ENCODE data around the gene ITIH4. TPM values are rescaled to one million over a fixed set of nuclear protein-coding genes. Genes with fewer than 3 reads are reported as not detected.

ITIH4 gene
- polyA plus RNA-seq, 3 donors: 0.59 to 47.7 TPM; not detected in 1

DNA sequence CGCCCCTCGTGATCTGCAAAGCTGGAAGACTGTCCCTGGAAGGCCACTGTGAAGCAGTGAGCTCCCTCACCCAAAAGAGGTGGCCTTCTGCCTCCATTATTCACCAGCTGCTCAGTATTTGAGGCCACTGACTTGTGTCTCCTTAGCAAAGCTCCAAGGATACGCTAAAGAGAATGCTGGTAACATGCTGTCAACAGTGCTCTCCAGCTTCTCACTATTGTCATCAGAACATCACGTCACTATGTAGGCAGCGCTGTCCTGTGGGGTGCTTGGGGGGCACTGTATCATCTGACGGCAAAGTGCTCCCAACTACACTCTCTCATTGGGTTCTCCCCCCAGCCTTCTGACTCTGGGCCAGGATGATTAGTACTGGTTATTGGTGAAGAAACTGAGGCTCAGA, 14.3 kb downstream of the ITIH4 start:
- H2AFZ ChIP-seq (ENCODE audit: insufficient read depth, low read depth, low read length, poor library complexity, severe bottlenecking): no peak overlapping the region
- no peaks in the 10 kb centered on the region for H3K4me1 Mint-ChIP-seq
- H3K36me3 Mint-ChIP-seq: peaks cover 4 to 11% of the 10 kb centered on the region in 2 donors
- 100% methylated on average over 3 of the region's 6 CpGs for WGBS (ENCODE audit: insufficient coverage)
- no peaks in the 10 kb centered on the region for H3K27me3 ChIP-seq (ENCODE audit: control insufficient read depth in 2 of 2, insufficient read depth in 2 of 2, low read length in 2 of 2)
- no peaks in the 10 kb centered on the region for H3K79me2 ChIP-seq (ENCODE audit: insufficient read depth, low read length)
- no peaks in the 10 kb centered on the region for H4K20me1 ChIP-seq (ENCODE audit: insufficient read depth, low read length)
- H3K9me3 Mint-ChIP-seq: no peaks in the 10 kb centered on the region
- TF ChIP-seq, protein P1, sequence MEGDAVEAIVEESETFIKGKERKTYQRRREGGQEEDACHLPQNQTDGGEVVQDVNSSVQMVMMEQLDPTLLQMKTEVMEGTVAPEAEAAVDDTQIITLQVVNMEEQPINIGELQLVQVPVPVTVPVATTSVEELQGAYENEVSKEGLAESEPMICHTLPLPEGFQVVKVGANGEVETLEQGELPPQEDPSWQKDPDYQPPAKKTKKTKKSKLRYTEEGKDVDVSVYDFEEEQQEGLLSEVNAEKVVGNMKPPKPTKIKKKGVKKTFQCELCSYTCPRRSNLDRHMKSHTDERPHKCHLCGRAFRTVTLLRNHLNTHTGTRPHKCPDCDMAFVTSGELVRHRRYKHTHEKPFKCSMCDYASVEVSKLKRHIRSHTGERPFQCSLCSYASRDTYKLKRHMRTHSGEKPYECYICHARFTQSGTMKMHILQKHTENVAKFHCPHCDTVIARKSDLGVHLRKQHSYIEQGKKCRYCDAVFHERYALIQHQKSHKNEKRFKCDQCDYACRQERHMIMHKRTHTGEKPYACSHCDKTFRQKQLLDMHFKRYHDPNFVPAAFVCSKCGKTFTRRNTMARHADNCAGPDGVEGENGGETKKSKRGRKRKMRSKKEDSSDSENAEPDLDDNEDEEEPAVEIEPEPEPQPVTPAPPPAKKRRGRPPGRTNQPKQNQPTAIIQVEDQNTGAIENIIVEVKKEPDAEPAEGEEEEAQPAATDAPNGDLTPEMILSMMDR (IDR thresholded peaks at IDR 0.05): no peak
- H3K27ac Mint-ChIP-seq: no peak overlapping the region
- intact Hi-C loops (cut with micrococcal nuclease): no loop called here
- no peak overlapping the region for H3K4me3 ChIP-seq (replicated peaks in 1 of 3; ENCODE audit: low read depth in 2 of 3, low read length in 3 of 3)
- H3K4me3 Mint-ChIP-seq: no peak overlapping the region
- H3K9ac ChIP-seq (ENCODE audit: insufficient read depth, low read length, poor library complexity, severe bottlenecking): no peak overlapping the region
- H3K36me3 ChIP-seq (replicated peaks in 1 of 2; ENCODE audit: control insufficient read depth in 1 of 2, insufficient read depth in 2 of 2, low read length in 2 of 2): peaks cover 0 to 9% of the 10 kb centered on the region in 2 donors
- no peaks in the 10 kb centered on the region for H3K4me1 ChIP-seq (ENCODE audit: control insufficient read depth in 1 of 2, insufficient read depth in 2 of 2, low read length in 2 of 2)
- no peak overlapping the region for H3K4me2 ChIP-seq (replicated peaks; ENCODE audit: extremely low read depth, low read length, poor library complexity, severe bottlenecking)
- H3K27ac ChIP-seq (ENCODE audit: low read depth in 1 of 2, low read length in 2 of 2): no peak overlapping the region
- peaks cover 0 to 5% (median 2%) of the 10 kb centered on the region in 3 donors for H3K27me3 Mint-ChIP-seq (ENCODE audit: low read depth in 3 of 3)
- no peaks in the 10 kb centered on the region for H3K9me3 ChIP-seq (replicated peaks in 1 of 2; ENCODE audit: control insufficient read depth in 1 of 2, insufficient read depth in 1 of 2, low read length in 2 of 2)
- DNase-seq: no peak

DNA sequence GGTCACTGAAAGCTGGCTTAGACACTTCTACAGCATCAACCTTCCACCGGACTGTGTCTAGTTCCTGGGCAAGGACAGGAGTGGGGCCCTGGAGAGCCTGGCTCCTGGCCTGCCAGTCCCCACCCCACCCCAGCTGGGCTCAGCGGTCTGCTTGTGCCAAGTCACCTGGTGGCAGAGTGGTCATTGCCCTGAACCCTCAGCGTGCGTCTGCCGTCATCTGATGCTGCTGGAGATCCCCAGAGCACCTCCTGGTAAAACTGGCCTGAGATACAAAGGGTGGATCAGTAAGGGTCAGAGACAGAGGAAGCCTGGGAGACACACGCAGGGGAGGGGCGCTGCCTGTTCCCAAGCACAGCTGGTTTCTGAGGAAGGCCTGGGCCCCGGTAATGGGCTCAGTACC, 16.7 kb downstream of the ITIH4 start:
- TF ChIP-seq, protein P1 (IDR thresholded peaks at IDR 0.05): no peak
- no peak overlapping the region for H3K4me3 Mint-ChIP-seq
- H3K9ac ChIP-seq (ENCODE audit: insufficient read depth, low read length, poor library complexity, severe bottlenecking): no peak overlapping the region
- no peak overlapping the region for H2AFZ ChIP-seq (ENCODE audit: insufficient read depth, low read depth, low read length, poor library complexity, severe bottlenecking)
- H3K4me2 ChIP-seq (replicated peaks; ENCODE audit: extremely low read depth, low read length, poor library complexity, severe bottlenecking): no peak overlapping the region
- peaks cover 0 to 5% (median 2%) of the 10 kb centered on the region in 3 donors for H3K27me3 Mint-ChIP-seq (ENCODE audit: low read depth in 3 of 3)
- no peaks in the 10 kb centered on the region for H3K4me1 ChIP-seq (ENCODE audit: control insufficient read depth in 1 of 2, insufficient read depth in 2 of 2, low read length in 2 of 2)
- no peak overlapping the region for H3K4me3 ChIP-seq (replicated peaks in 1 of 3; ENCODE audit: low read depth in 2 of 3, low read length in 3 of 3)
- DNase-seq: no peak
- no peaks in the 10 kb centered on the region for H3K27me3 ChIP-seq (ENCODE audit: control insufficient read depth in 2 of 2, insufficient read depth in 2 of 2, low read length in 2 of 2)
- H3K36me3 ChIP-seq (replicated peaks in 1 of 2; ENCODE audit: control insufficient read depth in 1 of 2, insufficient read depth in 2 of 2, low read length in 2 of 2): no peaks in the 10 kb centered on the region
- no peak overlapping the region for H3K27ac Mint-ChIP-seq
- H3K9me3 Mint-ChIP-seq: no peaks in the 10 kb centered on the region
- H3K9me3 ChIP-seq (replicated peaks in 1 of 2; ENCODE audit: control insufficient read depth in 1 of 2, insufficient read depth in 1 of 2, low read length in 2 of 2): no peaks in the 10 kb centered on the region
- no peaks in the 10 kb centered on the region for H3K36me3 Mint-ChIP-seq
- intact Hi-C loops (cut with micrococcal nuclease): no loop called here
- H3K27ac ChIP-seq (ENCODE audit: low read depth in 1 of 2, low read length in 2 of 2): no peak overlapping the region
- no peaks in the 10 kb centered on the region for H3K79me2 ChIP-seq (ENCODE audit: insufficient read depth, low read length)
- peaks cover 5% of the 10 kb centered on the region for H3K4me1 Mint-ChIP-seq
- 91% methylated on average over 7 of the region's 8 CpGs for WGBS (ENCODE audit: insufficient coverage)
- no peaks in the 10 kb centered on the region for H4K20me1 ChIP-seq (ENCODE audit: insufficient read depth, low read length)
